ENCODE measurements around the gene POLN.

Gene POLN

GRCh38 chr4:2255501-2256155 lies 13.7 kb upstream of the POLN start:
- DNase-seq, result no peak
- in situ Hi-C loops (cut with HindIII; ENCODE audit: low pct_ligation_motif_present, low sequenced_read_pairs), result no loop called here
- H3K27ac ChIP-seq, result no peak overlapping the region
- no peaks in the 10 kb centered on the region for H3K27me3 ChIP-seq (replicated peaks)
- H3K4me3 ChIP-seq (ENCODE audit: low read depth, low read length), result no peak overlapping the region
- peaks cover 30% of the 10 kb centered on the region for H3K36me3 ChIP-seq (replicated peaks)
- peak; percentile 5 for TF ChIP-seq CTCF (IDR thresholded peaks at IDR 0.05; ENCODE audit: low read depth, low read length, missing control alignments)

GRCh38 chr4:2254665-2255500 lies 13.0 kb upstream of the POLN start:
- Histone ChIP-seq H3K36me3 (replicated peaks) (peaks cover 37% of the 10 kb centered on the region), H3K27ac (no peak overlapping the region), H3K4me3 (ENCODE audit: low read depth, low read length) (no peak overlapping the region), H3K27me3 (replicated peaks) (no peaks in the 10 kb centered on the region)
- in situ Hi-C loops (cut with HindIII; ENCODE audit: low pct_ligation_motif_present, low sequenced_read_pairs), result no loop called here
- TF ChIP-seq CTCF (IDR thresholded peaks at IDR 0.05; ENCODE audit: low read depth, low read length, missing control alignments), result no peak
- DNase-seq, result no peak

- in situ Hi-C loops (cut with HindIII; ENCODE audit: low pct_ligation_motif_present, low sequenced_read_pairs), result no loop called here
- no peaks in the 10 kb centered on the region for H3K27me3 ChIP-seq (replicated peaks)
- H3K36me3 ChIP-seq (replicated peaks), result peaks cover 42% of the 10 kb centered on the region
- DNase-seq, result no peak
- TF ChIP-seq CTCF (IDR thresholded peaks at IDR 0.05; ENCODE audit: low read depth, low read length, missing control alignments), result no peak
- H3K27ac ChIP-seq, result no peak overlapping the region
- H3K4me3 ChIP-seq (ENCODE audit: low read depth, low read length), result no peak overlapping the region
Observed at GRCh38 chr4:2253160-2254084, 11.5 kb upstream of the POLN start.

- H3K36me3 ChIP-seq (replicated peaks), result peaks cover 39% of the 10 kb centered on the region
- in situ Hi-C loops (cut with HindIII; ENCODE audit: low pct_ligation_motif_present, low sequenced_read_pairs), result no loop called here
- no peak for DNase-seq
- TF ChIP-seq CTCF (IDR thresholded peaks at IDR 0.05; ENCODE audit: low read depth, low read length, missing control alignments), result no peak
- no peak overlapping the region for H3K27ac ChIP-seq
- no peaks in the 10 kb centered on the region for H3K27me3 ChIP-seq (replicated peaks)
- no peak overlapping the region for H3K4me3 ChIP-seq (ENCODE audit: low read depth, low read length)
Observed at GRCh38 chr4:2252530-2253091, 10.7 kb upstream of the POLN start.

GRCh38 chr4:2251795-2252529 lies 10.0 kb upstream of the POLN start:
- in situ Hi-C loops (cut with HindIII; ENCODE audit: low pct_ligation_motif_present, low sequenced_read_pairs), result no loop called here
- no peak for TF ChIP-seq CTCF (IDR thresholded peaks at IDR 0.05; ENCODE audit: low read depth, low read length, missing control alignments)
- Histone ChIP-seq H3K4me3 (ENCODE audit: low read depth, low read length) (no peak overlapping the region), H3K27ac (no peak overlapping the region), H3K27me3 (replicated peaks) (no peaks in the 10 kb centered on the region), H3K36me3 (replicated peaks) (peaks cover 37% of the 10 kb centered on the region)
- no peak for DNase-seq

Data from brain microvascular endothelial cell (primary cell).